IPS-18a (cell line): Measurements from ENCODE around the gene GOLGA6D.
"Not testable (repeated sequence)": the region's sequence is repeated elsewhere in the genome, so short reads cannot be mapped to it uniquely, and the experiment has no call there.

ENCODE experiments used
- H3K27ac ChIP-seq: one replicate; pipeline ENCODE4 v1.5.1; 2013; ENCODE audit warnings: low read length
- H3K27me3 ChIP-seq: one replicate; pipeline ENCODE4 v1.6.1; 2013; ENCODE audit warnings: mild to moderate bottlenecking, low read length; ENCODE audit not compliant: control insufficient read depth, insufficient read depth
- H3K36me3 ChIP-seq: one replicate; pipeline ENCODE4 v1.6.1; 2013; ENCODE audit warnings: low read depth, low read length; ENCODE audit not compliant: control insufficient read depth
- H3K4me1 ChIP-seq: one replicate; pipeline ENCODE4 v1.6.1; 2013; ENCODE audit warnings: low read depth, low read length; ENCODE audit not compliant: control insufficient read depth
- H3K4me3 ChIP-seq: one replicate; pipeline ENCODE4 v1.5.1; 2013; ENCODE audit warnings: low read length
- H3K9ac ChIP-seq: one replicate; pipeline ENCODE4 v1.6.1; 2013; ENCODE audit warnings: mild to moderate bottlenecking, low read length, moderate library complexity
- H3K9me3 ChIP-seq: one replicate; pipeline ENCODE4 v1.6.1; 2013; ENCODE audit warnings: low read depth, low read length; ENCODE audit not compliant: control insufficient read depth

The GOLGA6D gene

DNA sequence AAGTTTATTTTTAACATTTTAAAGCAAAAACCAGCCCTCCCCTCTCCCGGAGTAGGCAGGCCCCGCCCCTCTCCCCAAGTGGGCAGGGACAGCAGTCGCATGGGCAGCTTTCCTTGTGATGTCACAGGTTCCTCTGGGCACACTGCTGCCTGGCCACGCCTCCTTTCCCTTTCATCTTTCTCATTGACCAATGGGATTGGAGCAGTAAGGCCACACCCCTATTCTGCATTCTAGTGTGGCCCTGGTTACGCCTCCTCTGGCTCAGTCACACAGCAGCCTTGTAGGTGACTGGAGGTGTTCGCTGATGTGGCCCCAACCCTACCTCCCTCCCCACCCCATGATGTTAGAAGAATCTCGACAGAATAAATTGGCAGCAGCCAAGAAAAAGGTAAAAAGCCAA lies at the start of gene GOLGA6D:
Gene GOLGA6D, plus strand, starts transcription at position 264 of the 400 bp plus-strand sequence. Its CDS starts 41 bp downstream, at position 305.
- H3K27me3 ChIP-seq, H3K9ac ChIP-seq, H3K4me1 ChIP-seq, H3K36me3 ChIP-seq, H3K9me3 ChIP-seq, H3K27ac ChIP-seq, H3K4me3 ChIP-seq: not testable (repeated sequence)

DNA sequence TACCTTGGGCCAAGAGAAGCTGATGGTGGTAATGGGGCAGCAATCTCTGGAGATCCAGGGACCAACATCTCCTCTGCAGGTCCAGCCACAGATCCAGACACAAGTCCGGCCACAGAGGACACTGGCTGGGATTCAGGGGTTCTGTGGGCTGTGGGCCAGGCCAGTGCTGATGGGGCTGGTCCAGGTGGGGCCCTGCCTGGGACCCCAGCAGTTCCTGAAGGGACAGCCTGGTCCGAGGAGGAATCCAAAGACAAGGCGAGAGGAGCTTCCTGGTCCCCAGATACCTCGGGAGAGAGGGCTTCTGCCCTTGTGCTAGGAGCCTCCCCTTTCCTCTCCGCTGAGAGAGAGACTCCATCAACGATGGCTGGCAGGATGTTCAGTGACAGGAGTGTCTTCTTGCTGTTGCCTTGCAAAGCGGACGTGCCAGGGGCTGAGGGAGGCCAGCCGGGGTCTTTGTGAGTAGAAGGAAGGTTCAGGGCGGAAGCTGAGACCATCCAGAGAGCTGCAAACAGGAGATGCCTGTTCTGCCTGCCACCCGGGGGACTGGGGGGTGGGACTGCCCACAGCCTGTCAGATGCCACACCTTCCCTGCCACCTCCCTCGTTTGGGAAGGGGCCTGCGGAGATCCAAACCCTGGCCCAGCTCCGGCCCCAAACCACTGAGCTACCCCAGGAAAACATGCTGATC lies 49.0 kb upstream of the GOLGA6D start:
- Histone ChIP-seq H3K4me1 (no peaks in the 10 kb centered on the region), H3K4me3 (no peak overlapping the region), H3K9me3 (no peaks in the 10 kb centered on the region), H3K36me3 (no peaks in the 10 kb centered on the region), H3K27me3 (no peaks in the 10 kb centered on the region), H3K9ac (no peak overlapping the region), H3K27ac (no peak overlapping the region)

DNA sequence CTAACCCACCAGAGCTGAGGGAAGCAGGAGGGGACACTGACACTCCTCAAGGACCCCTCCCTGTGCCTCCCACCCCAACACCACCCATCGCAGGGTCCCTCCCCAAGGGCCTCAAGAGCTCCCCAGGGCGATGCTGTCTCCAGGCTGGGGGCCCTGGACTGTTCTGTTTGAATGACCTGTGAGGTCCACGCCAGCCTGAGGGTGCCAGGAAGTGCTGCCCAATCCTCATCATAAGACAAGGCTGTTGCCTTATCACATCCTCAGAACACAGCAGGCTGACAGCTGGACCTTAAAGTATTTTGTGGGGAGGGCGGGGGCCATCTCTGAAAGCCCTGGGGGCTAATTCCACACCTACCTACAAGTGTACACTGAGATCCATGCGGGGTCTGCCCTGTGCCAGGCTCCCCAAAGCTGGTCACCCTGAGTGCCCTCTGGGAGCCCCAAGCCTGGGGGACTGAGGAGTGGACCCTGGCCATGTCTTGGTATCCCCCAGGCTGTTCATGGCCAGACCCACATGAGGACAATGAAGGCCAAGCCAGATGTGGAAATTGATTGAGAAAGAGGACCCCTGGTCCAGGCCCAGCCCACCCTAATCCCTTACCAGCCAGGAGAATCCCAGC lies 48.3 kb upstream of the GOLGA6D start:
- Histone ChIP-seq H3K36me3 (no peaks in the 10 kb centered on the region), H3K27me3 (no peaks in the 10 kb centered on the region), H3K9me3 (no peaks in the 10 kb centered on the region), H3K27ac (no peak overlapping the region), H3K4me3 (no peak overlapping the region), H3K4me1 (no peaks in the 10 kb centered on the region), H3K9ac (no peak overlapping the region)

- Histone ChIP-seq H3K36me3 (no peaks in the 10 kb centered on the region), H3K27me3 (no peaks in the 10 kb centered on the region), H3K9me3 (no peaks in the 10 kb centered on the region)
These were observed 47.5 kb upstream of the GOLGA6D start for GRCh38 chr15:75235051-75235673.

DNA sequence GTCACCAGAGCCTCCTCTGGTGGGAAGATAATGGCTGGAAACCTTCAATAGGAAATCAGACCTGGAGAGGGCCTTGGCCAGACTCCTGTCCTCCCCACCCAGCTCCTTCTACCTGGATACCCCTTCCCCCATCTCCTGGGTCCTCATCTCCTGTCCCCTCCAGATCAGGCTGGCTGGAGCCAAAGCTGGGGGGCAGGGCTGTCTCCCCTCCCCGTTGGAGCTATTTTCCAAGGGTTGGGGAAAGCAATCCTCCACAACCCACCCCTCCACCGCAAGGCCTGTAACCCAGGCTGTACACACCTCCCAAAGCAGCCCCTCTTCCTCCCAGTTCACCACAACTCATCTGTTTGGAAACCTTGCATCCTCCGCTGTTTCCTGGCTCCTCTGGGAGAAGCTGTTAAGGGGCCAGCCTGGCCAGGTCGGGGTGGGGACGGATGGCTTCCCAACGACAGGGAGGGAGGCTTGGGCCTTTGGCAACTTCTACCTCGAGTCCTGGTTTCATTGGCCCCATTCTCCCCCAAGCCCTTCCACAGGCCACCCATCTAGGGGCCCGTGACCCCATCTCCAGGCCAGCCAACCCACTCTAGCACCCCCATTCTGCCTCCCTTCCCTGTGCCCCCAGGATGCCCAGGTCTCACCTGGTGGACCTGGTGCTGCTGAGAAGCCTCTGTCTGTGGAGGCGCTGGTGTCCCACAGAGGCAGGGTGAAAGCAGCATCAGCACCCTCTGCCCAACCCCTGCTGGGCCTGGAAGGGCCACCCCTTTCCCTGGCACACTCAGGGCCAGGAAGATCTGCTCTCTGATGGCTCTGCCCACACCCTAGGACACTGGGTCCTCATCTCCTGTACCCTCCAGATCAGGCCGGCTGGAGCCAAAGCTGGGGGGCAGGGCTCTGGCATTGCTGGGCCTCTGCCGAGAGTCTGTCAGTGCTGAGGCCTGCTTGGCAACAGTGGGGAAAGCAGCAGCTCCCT lies 46.6 kb upstream of the GOLGA6D start:
- H3K4me1 ChIP-seq = no peaks in the 10 kb centered on the region
- H3K9me3 ChIP-seq = no peaks in the 10 kb centered on the region
- H3K27ac ChIP-seq = no peak overlapping the region
- H3K9ac ChIP-seq = no peak overlapping the region
- no peaks in the 10 kb centered on the region for H3K36me3 ChIP-seq
- no peak overlapping the region for H3K4me3 ChIP-seq
- H3K27me3 ChIP-seq = no peaks in the 10 kb centered on the region

More at GRCh38 chr15:75235051-75235673, 47.5 kb upstream of the GOLGA6D start:
- Histone ChIP-seq H3K9ac (no peak overlapping the region), H3K27ac (no peak overlapping the region), H3K4me3 (no peak overlapping the region), H3K4me1 (no peaks in the 10 kb centered on the region)

- no peaks in the 10 kb centered on the region for H3K27me3 ChIP-seq
- H3K9ac ChIP-seq = no peak overlapping the region
- H3K27ac ChIP-seq = no peak overlapping the region
- H3K9me3 ChIP-seq = no peaks in the 10 kb centered on the region
- H3K4me3 ChIP-seq = no peak overlapping the region
- no peaks in the 10 kb centered on the region for H3K4me1 ChIP-seq
- H3K36me3 ChIP-seq = no peaks in the 10 kb centered on the region
These were observed 45.2 kb upstream of the GOLGA6D start for GRCh38 chr15:75237316-75237982.

- Histone ChIP-seq H3K27ac (no peak overlapping the region), H3K9ac (no peak overlapping the region), H3K9me3 (no peaks in the 10 kb centered on the region), H3K36me3 (no peaks in the 10 kb centered on the region), H3K27me3 (no peaks in the 10 kb centered on the region), H3K4me3 (no peak overlapping the region), H3K4me1 (no peaks in the 10 kb centered on the region)
These were observed 44.5 kb upstream of the GOLGA6D start for GRCh38 chr15:75238150-75238549.

GRCh38 chr15:75245741-75246140 lies 36.9 kb upstream of the GOLGA6D start:
- H3K36me3 ChIP-seq, H3K27me3 ChIP-seq, H3K4me3 ChIP-seq, H3K9me3 ChIP-seq, H3K27ac ChIP-seq, H3K9ac ChIP-seq: not testable (repeated sequence)
- peaks cover 11% of the 10 kb centered on the region for H3K4me1 ChIP-seq

DNA sequence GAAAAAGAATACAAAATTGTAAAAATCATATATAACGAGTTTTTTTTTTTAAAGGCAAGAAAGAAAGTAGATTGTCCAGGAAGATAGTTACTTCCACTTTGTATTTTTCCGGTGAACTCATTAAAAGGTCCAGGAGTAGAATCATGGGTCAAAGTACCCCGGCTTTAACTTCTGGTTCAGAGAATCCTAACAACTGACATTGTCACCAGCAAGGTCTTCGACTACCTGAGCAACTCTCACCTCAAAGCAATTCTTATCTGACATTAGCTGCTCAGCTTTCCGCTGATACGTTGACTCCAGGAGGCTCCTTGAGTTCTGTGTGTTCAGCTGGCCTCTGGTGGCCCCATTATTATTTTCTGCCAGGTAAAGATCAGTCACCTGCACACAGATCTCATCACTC lies 33.6 kb upstream of the GOLGA6D start:
- not testable (repeated sequence) for H3K27ac ChIP-seq, H3K9ac ChIP-seq, H3K9me3 ChIP-seq, H3K36me3 ChIP-seq, H3K27me3 ChIP-seq, H3K4me3 ChIP-seq
- peaks cover 14% of the 10 kb centered on the region for H3K4me1 ChIP-seq

DNA sequence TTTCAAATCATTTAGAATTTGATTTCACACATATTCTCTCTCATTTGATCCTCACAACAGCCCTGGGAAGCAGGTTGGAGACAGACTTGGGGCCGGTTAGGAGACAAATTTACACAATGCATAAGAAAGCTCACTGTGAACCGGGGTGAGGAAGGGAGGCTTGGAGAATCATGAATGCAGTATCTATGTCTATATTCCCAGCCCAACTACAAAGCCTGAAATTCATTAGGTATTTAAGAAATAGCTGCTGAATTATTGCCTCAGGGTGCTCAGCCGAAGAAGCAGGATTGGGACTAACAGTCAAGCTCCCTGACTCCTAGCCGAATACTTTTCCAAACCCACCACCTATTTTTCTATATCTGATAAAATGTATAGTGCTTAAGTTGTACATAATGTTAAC lies 32.9 kb upstream of the GOLGA6D start:
- no peaks in the 10 kb centered on the region for H3K36me3 ChIP-seq
- H3K4me1 ChIP-seq = peaks cover 14% of the 10 kb centered on the region
- H3K27ac ChIP-seq = no peak overlapping the region
- H3K9me3 ChIP-seq = no peaks in the 10 kb centered on the region
- H3K9ac ChIP-seq = no peak overlapping the region
- no peak overlapping the region for H3K4me3 ChIP-seq
- H3K27me3 ChIP-seq = no peaks in the 10 kb centered on the region

GRCh38 chr15:75251343-75251742 lies 31.3 kb upstream of the GOLGA6D start:
- not testable (repeated sequence) for H3K36me3 ChIP-seq, H3K4me3 ChIP-seq, H3K27ac ChIP-seq, H3K27me3 ChIP-seq, H3K9ac ChIP-seq, H3K9me3 ChIP-seq
- H3K4me1 ChIP-seq = peaks cover 14% of the 10 kb centered on the region
